Smooth muscle cell (in vitro differentiated cells): ENCODE data around the gene PELI2. TPM values are rescaled to one million over a fixed set of nuclear protein-coding genes. Genes with fewer than 3 reads are reported as not detected.

Experiments
- DNase-seq: peaks from one replicate; lab custom pipeline; 2025; ENCODE audit not compliant: unreplicated experiment; lab: John Stamatoyannopoulos, UW
- H2AFZ ChIP-seq: fragments of 200-600 bp; sonication (generic); 2 replicates; pipeline ENCODE4 v1.6.0; 2016; ENCODE audit warnings: antibody characterized with exemption, low read depth, mild to moderate bottlenecking
- H3F3A ChIP-seq: fragments of 200-600 bp; sonication (generic); 2 replicates; pipeline ENCODE4 v1.6.0; 2017; ENCODE audit warnings: antibody characterized with exemption, low read depth
- H3K27ac ChIP-seq: fragments of 200-600 bp; sonication (generic); 2 replicates; pipeline ENCODE4 v1.5.1; 2016; ENCODE audit warnings: low read depth, mild to moderate bottlenecking
- H3K27me3 ChIP-seq: fragments of 200-600 bp; sonication (generic); 2 replicates; pipeline ENCODE4 v1.6.1; 2016; ENCODE audit warnings: low read depth, mild to moderate bottlenecking
- H3K36me3 ChIP-seq: fragments of 200-600 bp; sonication (generic); 2 replicates; pipeline ENCODE4 v1.5.1; 2016; ENCODE audit warnings: low read depth
- H3K4me1 ChIP-seq: fragments of 200-600 bp; sonication (generic); 2 replicates; pipeline ENCODE4 v1.5.1; 2016; ENCODE audit warnings: low read depth
- H3K4me2 ChIP-seq: fragments of 200-600 bp; sonication (generic); 2 replicates; pipeline ENCODE4 v1.6.0; 2016; ENCODE audit warnings: mild to moderate bottlenecking
- H3K4me3 ChIP-seq: fragments of 200-600 bp; sonication (generic); 2 replicates; pipeline ENCODE4 v1.5.1; 2016; ENCODE audit warnings: mild to moderate bottlenecking
- H3K79me2 ChIP-seq: fragments of 200-600 bp; sonication (generic); 2 replicates; pipeline ENCODE4 v1.6.0; 2016; ENCODE audit warnings: low read depth, mild to moderate bottlenecking
- H3K9ac ChIP-seq: fragments of 200-600 bp; sonication (generic); 2 replicates; pipeline ENCODE4 v1.6.0; 2016; ENCODE audit warnings: low read depth
- H3K9me3 ChIP-seq: fragments of 200-600 bp; sonication (generic); replicated peaks from 2 replicates; pipeline ENCODE4 v1.5.1; 2016; ENCODE audit warnings: low read depth
- H4K20me1 ChIP-seq: fragments of 200-600 bp; sonication (generic); 2 replicates; pipeline ENCODE4 v1.6.0; 2016; ENCODE audit warnings: low read depth
- CTCF ChIP-seq: fragments of 200-600 bp; sonication (generic); IDR thresholded peaks from 2 replicates; pipeline ENCODE4 v1.5.1; 2017; ENCODE audit warnings: borderline replicate concordance, mild to moderate bottlenecking, antibody characterized with exemption; ENCODE audit not compliant: insufficient read depth, poor library complexity, severe bottlenecking
- WGBS: methylation state at CpG from one replicate; pipeline ENCODE4 v1.1.7; 2016; ENCODE audit warnings: low lambda C conversion rate; 5-methylcytosine and 5-hydroxymethylcytosine counted together
- polyA plus RNA-seq: library from polyadenylated mRNA; unstranded; fragments of >200 nt; fragmentation: Nextera tagmentation; extraction: Ambion mirVana; gene quantifications from 2 replicates; pipeline ENCODE4 v1.2.1, GENCODE V29; 2016
- total RNA-seq: library from RNA; depleted of rRNA; stranded (reverse); fragments of >200 nt; gene quantifications from 2 replicates; pipeline ENCODE4 v1.2.3, GENCODE V29; 2014

PELI2 gene
- total and polyA plus RNA-seq, 2 experiments from 2014 or later = 4.6 to 9.1 TPM

DNA sequence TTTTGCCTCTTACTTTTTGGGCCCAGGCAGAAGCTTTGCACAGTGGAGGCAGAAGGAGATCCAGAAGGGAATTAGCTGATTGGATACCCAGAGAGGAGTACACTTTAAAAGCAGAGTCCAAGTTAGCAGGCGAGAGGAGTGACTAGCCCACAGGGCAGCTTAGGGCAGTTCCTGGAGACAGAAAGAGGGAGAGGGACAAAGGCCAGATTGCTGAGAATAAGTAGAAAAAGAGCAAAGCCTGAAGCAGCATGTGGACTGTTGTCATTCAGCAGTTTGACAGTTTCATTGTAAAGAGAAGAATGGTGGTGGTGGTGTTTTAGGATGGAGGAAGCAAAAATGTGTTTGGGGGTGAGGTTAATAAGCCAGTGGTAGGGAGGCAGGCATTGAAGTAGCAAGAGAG, 95.1 kb downstream of the PELI2 start:
- Histone ChIP-seq H3K79me2 (peaks cover 10% of the 10 kb centered on the region), H3F3A (peaks cover 3% of the 10 kb centered on the region), H3K9ac (no peak overlapping the region), H3K9me3 (no peaks in the 10 kb centered on the region), H3K27ac (no peak overlapping the region), H3K27me3 (no peaks in the 10 kb centered on the region), H4K20me1 (no peaks in the 10 kb centered on the region), H3K36me3 (no peaks in the 10 kb centered on the region), H3K4me3 (no peak overlapping the region), H3K4me1 (peaks cover 30% of the 10 kb centered on the region), H3K4me2 (no peak overlapping the region), H2AFZ (no peak overlapping the region)
- WGBS = 65% methylated on average over 1 of the region's 1 CpG
- no peak for DNase-seq
- TF ChIP-seq CTCF = no peak

- H3K4me2 ChIP-seq = no peak overlapping the region
- no peaks in the 10 kb centered on the region for H3K9me3 ChIP-seq
- no peak overlapping the region for H3K9ac ChIP-seq
- H3K27me3 ChIP-seq = no peaks in the 10 kb centered on the region
- peaks cover 29% of the 10 kb centered on the region for H3K4me1 ChIP-seq
- no peak overlapping the region for H3K27ac ChIP-seq
- no peak overlapping the region for H2AFZ ChIP-seq
- H3K36me3 ChIP-seq = no peaks in the 10 kb centered on the region
- TF ChIP-seq CTCF = no peak
- DNase-seq = no peak
- no peak overlapping the region for H3K4me3 ChIP-seq
- no peaks in the 10 kb centered on the region for H4K20me1 ChIP-seq
- peaks cover 3% of the 10 kb centered on the region for H3K79me2 ChIP-seq
- H3F3A ChIP-seq = peaks cover 3% of the 10 kb centered on the region
- 96% methylated on average over 3 of the region's 3 CpGs for WGBS
Observed at GRCh38 chr14:56215180-56215579, 97.0 kb downstream of the PELI2 start.

DNA sequence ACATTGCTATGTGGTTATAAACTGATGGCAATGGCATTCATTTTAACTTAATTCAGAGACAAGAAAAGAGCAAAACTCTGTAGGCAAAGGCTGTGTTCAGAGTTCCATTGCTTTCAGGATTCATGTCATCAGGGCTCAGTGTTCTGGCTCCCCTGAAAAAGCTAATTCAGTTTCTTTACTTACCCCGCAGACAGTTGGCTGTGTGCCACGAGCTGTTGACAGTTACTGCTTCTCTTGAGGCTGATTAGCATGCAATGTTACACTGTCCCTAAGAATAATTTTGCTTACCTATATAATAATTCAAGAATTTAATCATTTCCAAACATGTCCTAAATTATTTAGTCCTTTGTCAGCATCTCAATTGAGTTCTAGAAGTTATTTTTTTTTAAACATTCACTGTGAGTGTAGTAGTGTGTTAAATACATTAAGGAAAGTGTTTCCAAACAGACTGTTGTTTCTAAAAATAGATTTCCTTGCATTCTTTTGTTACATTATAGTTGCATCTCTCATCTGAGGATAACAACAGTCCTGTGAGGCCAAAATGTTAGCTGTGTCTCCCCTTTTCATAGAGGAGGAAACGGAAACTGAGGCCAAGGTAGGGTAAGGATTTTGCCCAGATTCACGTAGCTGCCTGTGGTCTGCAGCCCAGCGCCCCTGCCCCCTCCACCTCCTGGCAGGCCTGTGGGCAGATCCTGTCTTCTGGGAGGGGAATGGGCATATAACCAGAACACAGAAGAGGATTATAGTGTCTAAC, 98.6 kb downstream of the PELI2 start:
- peak overlapping the region; percentile 5 for H3K4me2 ChIP-seq
- peaks cover 3% of the 10 kb centered on the region for H3K79me2 ChIP-seq
- no peak overlapping the region for H2AFZ ChIP-seq
- peak overlapping the region; percentile 14 for H3K27ac ChIP-seq
- no peaks in the 10 kb centered on the region for H3K9me3 ChIP-seq
- 44% methylated on average over 5 of the region's 5 CpGs for WGBS
- H3K4me3 ChIP-seq = no peak overlapping the region
- H4K20me1 ChIP-seq = no peaks in the 10 kb centered on the region
- H3F3A ChIP-seq = peaks cover 3% of the 10 kb centered on the region
- H3K27me3 ChIP-seq = no peaks in the 10 kb centered on the region
- TF ChIP-seq CTCF = no peak
- DNase-seq = no peak
- peaks cover 28% of the 10 kb centered on the region for H3K4me1 ChIP-seq
- no peaks in the 10 kb centered on the region for H3K36me3 ChIP-seq
- no peak overlapping the region for H3K9ac ChIP-seq
